ENCODE measurements around the gene RRAS2.

RRAS2 gene

GRCh38 chr11:14335712-14336111 lies 23.3 kb downstream of the RRAS2 start:
- no peak for DNase-seq

DNA sequence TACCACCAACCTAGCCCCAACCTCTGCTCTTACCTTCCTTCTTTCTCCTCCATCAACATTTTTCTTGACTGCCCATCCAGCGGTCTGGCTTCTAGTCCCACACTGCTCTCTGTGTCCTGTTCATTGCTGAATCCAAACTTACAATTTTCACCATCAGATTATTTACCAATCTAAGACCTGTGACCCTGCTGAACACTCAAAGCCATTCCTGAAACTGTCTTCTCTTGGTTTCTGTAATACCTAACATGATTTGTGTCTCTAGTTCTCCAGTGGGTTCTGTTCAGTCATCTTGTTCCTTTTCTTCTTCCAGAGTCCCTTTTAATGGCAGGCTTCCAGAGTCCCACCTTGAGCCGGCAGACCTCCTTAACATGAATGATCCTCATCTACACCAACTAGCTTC lies 24.1 kb downstream of the RRAS2 start:
- no peak for DNase-seq

- no peak for DNase-seq
Observed at GRCh38 chr11:14334192-14334591, 24.8 kb downstream of the RRAS2 start.

DNA sequence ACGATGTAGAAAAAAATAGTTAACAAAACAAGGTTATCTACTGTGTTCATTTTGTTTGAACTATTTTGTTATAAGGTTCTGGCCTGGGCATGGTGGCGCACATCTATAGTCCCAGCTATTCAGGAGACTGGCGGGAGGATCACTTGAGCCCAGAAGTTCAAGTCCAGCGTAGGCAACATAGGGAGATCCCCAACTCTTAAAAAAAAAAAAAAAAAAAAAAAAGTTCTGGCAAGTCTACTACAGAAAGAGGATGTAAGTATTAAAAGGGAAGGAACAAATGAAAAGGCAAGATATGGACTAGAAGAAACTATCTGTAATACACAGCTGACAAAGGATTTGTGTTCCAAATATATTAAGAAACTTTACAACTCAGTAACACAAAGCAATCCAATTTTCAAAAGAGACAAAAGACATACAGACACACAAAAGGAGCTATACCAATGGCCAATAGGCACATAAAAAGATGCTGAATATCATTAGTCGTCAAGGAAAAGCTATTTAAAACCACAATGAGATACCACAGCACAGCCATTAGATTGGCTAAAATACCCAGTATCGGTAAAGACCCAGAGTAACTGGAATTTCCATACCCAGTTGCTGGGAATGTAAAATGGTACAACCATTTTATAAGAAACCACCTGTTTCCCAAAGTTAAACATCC lies 27.4 kb downstream of the RRAS2 start:
- no peak for DNase-seq

DNA sequence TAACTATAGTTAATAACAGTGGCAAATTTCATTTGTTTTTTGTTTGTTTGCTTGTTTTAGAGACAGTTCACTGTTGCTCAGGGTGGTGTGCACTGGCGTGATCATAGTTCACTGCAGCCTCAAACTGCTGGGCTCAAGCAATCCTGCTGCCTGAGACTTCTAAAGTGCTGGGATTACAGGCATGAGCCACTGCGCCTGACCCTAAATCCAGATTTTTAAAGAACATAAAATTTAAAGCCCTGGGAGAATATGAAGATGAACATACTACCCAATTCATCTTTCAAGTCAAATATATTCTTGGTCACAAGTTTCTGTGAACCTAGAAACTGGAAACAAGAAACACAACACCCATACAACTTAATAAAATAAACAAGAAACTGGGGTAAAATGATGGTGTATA lies 28.1 kb downstream of the RRAS2 start:
- no peak for DNase-seq

DNA sequence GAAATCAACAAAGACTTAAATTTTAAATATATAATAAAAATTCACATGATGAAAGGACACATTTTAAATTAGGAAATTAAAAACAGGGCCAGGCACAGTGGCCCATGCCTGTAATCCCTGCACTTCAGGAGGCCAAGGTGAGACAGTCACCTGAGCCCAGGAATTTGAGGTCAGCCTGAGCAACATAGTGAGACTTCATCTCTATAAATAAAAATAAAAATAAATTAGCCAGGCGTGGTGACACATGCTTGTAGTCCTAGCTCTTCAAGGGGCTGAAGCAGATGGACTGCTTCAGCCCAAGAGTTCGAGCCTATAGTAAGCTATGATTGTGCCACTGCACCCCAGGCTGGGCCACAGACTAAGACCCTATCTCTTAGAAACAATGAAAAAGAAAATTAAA lies 29.3 kb downstream of the RRAS2 start:
- no peak for DNase-seq

DNA sequence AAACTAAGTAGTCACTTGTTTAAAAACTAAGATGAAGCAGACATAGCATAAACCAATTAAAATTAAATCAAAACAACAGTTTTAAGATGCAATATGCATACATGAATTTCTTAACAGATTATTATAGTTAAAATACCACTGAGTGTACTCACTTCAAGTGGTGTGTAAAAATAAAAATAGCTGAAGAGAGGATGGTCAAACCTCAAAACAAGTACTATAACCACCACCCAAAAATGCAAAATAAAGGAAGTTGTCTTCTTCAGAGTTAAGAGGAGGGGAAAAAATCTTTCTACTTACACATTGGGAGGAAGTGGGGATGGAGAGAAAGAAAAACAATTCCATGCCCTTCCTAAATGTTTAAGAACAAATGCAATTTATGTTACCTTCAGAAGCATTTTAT lies 31.9 kb downstream of the RRAS2 start:
- peak; percentile 16 for DNase-seq

GRCh38 chr11:14323118-14323676 lies 35.8 kb downstream of the RRAS2 start:
- no peak for DNase-seq

- no peak for DNase-seq
Observed at GRCh38 chr11:14322510-14322909, 36.5 kb downstream of the RRAS2 start.

DNA sequence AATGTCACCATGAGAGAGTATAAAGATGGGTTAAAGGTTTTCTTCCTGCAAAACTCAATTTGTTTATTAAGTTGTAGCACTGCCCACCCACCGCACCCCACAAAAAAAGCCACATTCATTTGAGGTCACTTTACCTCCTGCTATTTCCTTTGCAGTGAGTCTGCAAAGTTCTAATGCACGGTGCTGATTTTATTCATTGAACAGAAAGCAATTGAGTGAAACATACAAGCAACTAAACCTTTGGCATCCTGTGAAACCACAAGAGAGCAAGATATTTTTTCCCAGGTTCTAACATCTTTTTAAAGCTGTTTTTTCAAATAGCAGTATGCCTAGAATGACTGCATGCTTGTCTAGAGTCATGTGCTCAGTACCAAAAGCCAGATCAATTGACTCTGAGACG lies 39.0 kb downstream of the RRAS2 start:
- peak; percentile 66 for DNase-seq

DNA sequence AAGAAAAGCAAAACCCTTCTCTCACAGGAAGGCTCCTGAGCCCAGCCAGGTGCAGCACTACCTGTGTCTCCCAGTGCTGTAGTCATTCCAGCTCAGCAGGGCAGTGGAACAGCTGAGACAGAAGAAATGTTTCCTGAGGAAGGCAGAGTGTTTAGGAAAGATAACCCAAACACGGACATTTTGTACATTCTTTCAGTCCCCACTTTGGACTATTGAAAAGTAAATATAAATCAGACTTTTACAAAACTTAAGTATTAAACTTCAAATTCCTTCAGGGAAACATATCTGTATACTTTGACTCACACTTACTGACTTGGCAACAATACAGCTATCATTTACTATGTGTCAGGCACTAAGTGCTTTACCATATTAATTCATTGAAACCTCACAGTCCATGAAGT lies 40.4 kb downstream of the RRAS2 start:
- DNase-seq: peak; percentile 28

- DNase-seq: no peak
Observed at GRCh38 chr11:14317659-14318325, 41.2 kb downstream of the RRAS2 start.

DNA sequence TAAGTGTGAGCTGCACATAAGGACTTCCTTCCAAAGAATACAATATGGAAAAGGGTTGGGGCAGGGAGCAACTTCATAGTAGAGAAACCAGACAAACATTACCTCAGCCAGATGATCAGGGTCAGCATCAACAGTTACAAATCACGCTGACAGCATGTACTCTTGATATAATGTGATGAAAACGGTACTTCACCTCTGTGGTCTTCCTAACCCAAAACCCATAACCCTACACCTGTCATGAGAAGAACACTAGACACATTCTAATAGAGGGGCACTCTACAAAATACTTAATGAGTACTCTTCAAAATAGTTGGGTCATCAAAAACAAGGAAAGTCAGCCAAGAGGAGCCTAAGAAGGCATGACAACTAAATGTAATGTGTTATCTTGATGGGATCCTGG lies 43.9 kb downstream of the RRAS2 start:
- DNase-seq: no peak

- no peak for DNase-seq
Observed at GRCh38 chr11:14314127-14314526, 44.9 kb downstream of the RRAS2 start.

GRCh38 chr11:14312736-14313438 lies 46.1 kb downstream of the RRAS2 start:
- DNase-seq: peak; percentile 77

- DNase-seq: peak; percentile 52
Observed at GRCh38 chr11:14310679-14311078, 48.3 kb downstream of the RRAS2 start.

GRCh38 chr11:14309425-14310192 lies 49.4 kb downstream of the RRAS2 start:
- no peak for DNase-seq

DNA sequence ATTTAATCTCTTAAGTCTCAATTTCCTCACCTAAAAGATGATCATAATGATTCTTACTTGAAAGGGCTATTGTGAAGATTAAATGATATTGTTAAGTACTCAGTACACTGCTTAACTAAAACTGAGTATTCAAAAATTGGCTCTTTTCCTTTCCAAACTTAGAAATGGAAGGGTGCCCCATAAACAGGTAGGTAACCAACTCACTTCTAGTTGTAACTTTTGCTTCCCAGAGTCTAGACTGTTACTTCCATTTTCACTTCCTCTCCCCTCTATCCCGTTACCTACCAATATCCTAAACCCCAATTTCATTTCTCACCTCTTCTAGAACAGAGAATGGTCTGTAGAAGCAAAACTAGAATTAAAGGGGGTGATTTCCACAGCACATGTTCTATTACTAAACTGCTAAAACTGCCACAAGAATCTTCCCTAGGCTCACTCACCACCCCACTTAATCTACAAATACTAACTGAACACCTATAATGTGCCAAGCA lies 50.0 kb downstream of the RRAS2 start:
- no peak for DNase-seq

- peak; percentile 46 for DNase-seq
Observed at GRCh38 chr11:14308114-14308896, 50.7 kb downstream of the RRAS2 start.

GRCh38 chr11:14306481-14306880 lies 52.5 kb downstream of the RRAS2 start:
- DNase-seq: no peak

DNA sequence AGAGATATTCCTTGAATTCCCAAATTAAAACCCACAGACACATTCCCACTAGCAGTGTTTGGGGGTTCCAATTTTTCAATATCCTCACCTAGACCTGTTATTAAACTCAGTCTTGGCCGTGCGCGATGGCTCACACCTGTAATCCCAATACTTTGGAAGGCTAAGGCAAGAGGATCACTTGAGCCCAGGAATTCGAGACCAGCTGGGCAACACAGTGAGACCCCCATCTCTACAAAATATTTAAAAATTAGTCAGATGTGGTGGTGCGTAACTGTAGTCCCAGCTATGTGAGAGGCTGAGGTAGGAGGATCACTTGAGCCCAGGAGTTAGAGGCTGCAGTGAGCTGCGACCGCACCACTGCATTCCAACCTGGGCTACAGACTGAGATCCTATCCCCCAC lies 53.3 kb downstream of the RRAS2 start:
- no peak for DNase-seq

DNA sequence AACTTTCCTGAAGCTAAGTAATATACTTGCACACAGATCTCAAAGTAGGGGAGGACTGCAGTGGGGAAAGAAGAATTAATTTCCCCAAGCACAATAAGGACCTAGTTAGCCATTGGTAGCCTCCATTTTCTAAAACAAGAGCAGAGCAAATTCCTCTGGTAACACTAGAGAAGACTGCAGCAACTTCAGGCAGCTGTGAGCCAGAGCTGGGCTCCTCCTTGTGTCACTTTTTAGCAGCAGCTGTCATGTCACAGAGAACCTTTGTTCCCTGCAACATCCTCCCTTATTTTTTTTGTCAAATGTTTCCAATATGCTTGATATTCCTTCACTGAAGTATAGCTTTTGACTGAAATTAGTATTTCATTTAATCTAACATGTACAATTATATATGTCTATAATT lies 54.4 kb downstream of the RRAS2 start:
- DNase-seq: no peak
